A549 (cell line): Measurements from ENCODE around the gene MTSS2.

Source experiments
- CBX8 ChIP-seq: fragments of 200-600 bp; sonication (generic); IDR thresholded peaks from 2 replicates; pipeline ENCODE4 v1.6.1; 2016
- CTCF ChIP-seq: fragments of >200 bp; sonication (Bioruptor Twin); formaldehyde crosslinking; IDR thresholded peaks from 3 replicates; pipeline ENCODE4 v1.5.1; 2016
- EP300 ChIP-seq, 2 experiments: fragments of >200 bp; sonication (Bioruptor Twin); formaldehyde crosslinking; IDR thresholded peaks; 2 replicates in 1 of 2; 3 replicates in 1 of 2; pipeline ENCODE4 v1.6.1; 2016 to 2017
- GATA3 ChIP-seq: IDR thresholded peaks from 2 replicates; pipeline ENCODE4 v1.6.1; 2012; ENCODE audit warnings: borderline replicate concordance
- NPAS2 ChIP-seq: fragments of 250-450 bp; sonication (Bioruptor Pico); IDR thresholded peaks from 2 replicates; pipeline ENCODE4 v1.8.0; 2022; ENCODE audit warnings: mild to moderate bottlenecking, moderate library complexity, borderline replicate concordance
- NR3C1 ChIP-seq: fragments of >200 bp; sonication (Bioruptor Twin); formaldehyde crosslinking; IDR thresholded peaks from 3 replicates; pipeline ENCODE4 v1.6.1; 2017
- PHF8 ChIP-seq: fragments of 200-600 bp; sonication (generic); IDR thresholded peaks from 2 replicates; pipeline ENCODE4 v1.6.1; 2016; ENCODE audit warnings: low read depth, mild to moderate bottlenecking, antibody characterized with exemption, moderate library complexity, borderline replicate concordance
- RARB ChIP-seq: fragments of 250-450 bp; sonication (Bioruptor Pico); IDR thresholded peaks from 2 replicates; pipeline ENCODE4 v1.8.0; 2021; ENCODE audit warnings: mild to moderate bottlenecking, moderate library complexity
- SREBF2 ChIP-seq: fragments of 450-650 bp; IDR thresholded peaks from 2 replicates; pipeline ENCODE4 v1.6.1; 2014; ENCODE audit warnings: mild to moderate bottlenecking, moderate library complexity
- TF ChIP-seq, protein P1 (sequence below): IDR thresholded peaks from 2 replicates; pipeline ENCODE4 v1.6.1; 2012

- TF ChIP-seq EP300 (IDR thresholded peaks at IDR 0.05) (no peak), RARB (no peak), CTCF (no peak), NPAS2 (no peak), PHF8 (no peak), GATA3 (no peak), CBX8 (no peak), SREBF2 (no peak), NR3C1 (no peak)
- TF ChIP-seq, protein P1, sequence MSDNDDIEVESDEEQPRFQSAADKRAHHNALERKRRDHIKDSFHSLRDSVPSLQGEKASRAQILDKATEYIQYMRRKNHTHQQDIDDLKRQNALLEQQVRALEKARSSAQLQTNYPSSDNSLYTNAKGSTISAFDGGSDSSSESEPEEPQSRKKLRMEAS, result no peak
These were observed 40.9 kb downstream of the MTSS2 start for GRCh38 chr16:70644763-70645597.
